Liver (tissue), 3 donors: ENCODE results near the gene ADRA1B.

Experiments used
- CTCF ChIP-seq: fragments of 150-350 bp; IDR thresholded peaks from 2 replicates; pipeline ENCODE4 v1.5.1; 2017; ENCODE audit warnings: improper control_type of control experiment, low read depth, low read length; ENCODE audit not compliant: missing input control
- EGR1 ChIP-seq, 2 donors: IDR thresholded peaks; 2 replicates each; pipeline ENCODE4 v1.6.1; 2016 to 2018; ENCODE audit warnings: antibody characterized with exemption in 2 of 2, low read depth in 2 of 2
- FOXA1 ChIP-seq: IDR thresholded peaks from 2 replicates; pipeline ENCODE4 v1.6.1; 2016; ENCODE audit warnings: antibody characterized with exemption
- FOXA2 ChIP-seq: IDR thresholded peaks from 2 replicates; pipeline ENCODE4 v1.6.1; 2016; ENCODE audit warnings: antibody characterized with exemption
- GABPA ChIP-seq, 2 donors: IDR thresholded peaks in 1 of 2; conservative IDR thresholded peaks in 1 of 2; 2 replicates each; pipeline ENCODE4 v1.6.1; 2016; ENCODE audit warnings: antibody characterized with exemption in 2 of 2, mild to moderate bottlenecking in 1 of 2, moderate library complexity in 1 of 2
- JUND ChIP-seq, 2 donors: IDR thresholded peaks; 2 replicates each; pipeline ENCODE4 v1.6.1; 2016; ENCODE audit warnings: antibody characterized with exemption in 2 of 2
- MAX ChIP-seq: IDR thresholded peaks from 2 replicates; pipeline ENCODE4 v1.6.1; 2016; ENCODE audit warnings: antibody characterized with exemption
- NR2F2 ChIP-seq: IDR thresholded peaks from 2 replicates; pipeline ENCODE4 v1.6.1; 2016; ENCODE audit warnings: antibody characterized with exemption
- RAD21 ChIP-seq, 2 donors: IDR thresholded peaks; 2 replicates each; pipeline ENCODE4 v1.6.1; 2016; ENCODE audit warnings: antibody characterized with exemption in 2 of 2, mild to moderate bottlenecking in 2 of 2
- RXRA ChIP-seq, 2 donors: IDR thresholded peaks; 2 replicates each; pipeline ENCODE4 v1.6.1; 2017 to 2018; ENCODE audit warnings: antibody characterized with exemption in 2 of 2, mild to moderate bottlenecking in 1 of 2
- TAF1 ChIP-seq: conservative IDR thresholded peaks from 2 replicates; pipeline ENCODE4 v1.6.1; 2016; ENCODE audit warnings: antibody characterized with exemption, mild to moderate bottlenecking
- YY1 ChIP-seq: IDR thresholded peaks from 2 replicates; pipeline ENCODE4 v1.6.1; 2016; ENCODE audit warnings: antibody characterized with exemption, mild to moderate bottlenecking
- TF ChIP-seq, protein P1 (sequence below): IDR thresholded peaks from 2 replicates; pipeline ENCODE4 v1.6.1; 2016; ENCODE audit warnings: antibody characterized with exemption, mild to moderate bottlenecking
- TF ChIP-seq, protein P2 (sequence below): IDR thresholded peaks from 2 replicates; pipeline ENCODE4 v1.6.1; 2016; ENCODE audit warnings: antibody characterized with exemption
- donor health status: healthy.
- donor health status: healthy.

DNA sequence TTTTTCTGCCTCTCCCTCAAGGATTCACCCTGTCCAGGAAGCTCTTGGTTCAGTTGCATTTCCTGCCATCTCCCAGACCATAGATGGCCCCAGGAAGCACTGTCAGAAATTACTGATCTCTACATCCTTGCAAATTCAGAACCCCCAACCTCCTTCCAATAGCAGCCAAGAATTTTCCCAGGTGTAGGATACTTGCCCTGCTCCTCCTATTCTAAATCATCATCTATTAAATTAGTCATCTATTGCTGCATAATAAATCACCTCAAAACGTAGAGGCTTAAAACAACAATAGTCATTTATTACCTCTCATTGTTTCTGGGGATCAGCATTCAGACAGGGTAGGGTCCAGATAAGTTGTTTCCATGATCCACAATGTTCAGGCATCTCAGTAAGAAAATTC lies 26.1 kb upstream of the ADRA1B start:
- TF ChIP-seq CTCF (no peak), NR2F2 (no peak), YY1 (no peak), JUND (IDR thresholded peaks at IDR 0.05) (no peak), MAX (no peak), RXRA (IDR thresholded peaks at IDR 0.05) (no peak), TAF1 (no peak), FOXA1 (no peak), GABPA (IDR thresholded peaks at IDR 0.05 in 1 of 2, conservative IDR thresholded peaks at IDR 0.05 in 1 of 2) (no peak), FOXA2 (no peak), EGR1 (IDR thresholded peaks at IDR 0.05; ENCODE audit: low read depth in 2 of 2) (no peak), RAD21 (IDR thresholded peaks at IDR 0.05) (no peak)
- TF ChIP-seq, protein P1, sequence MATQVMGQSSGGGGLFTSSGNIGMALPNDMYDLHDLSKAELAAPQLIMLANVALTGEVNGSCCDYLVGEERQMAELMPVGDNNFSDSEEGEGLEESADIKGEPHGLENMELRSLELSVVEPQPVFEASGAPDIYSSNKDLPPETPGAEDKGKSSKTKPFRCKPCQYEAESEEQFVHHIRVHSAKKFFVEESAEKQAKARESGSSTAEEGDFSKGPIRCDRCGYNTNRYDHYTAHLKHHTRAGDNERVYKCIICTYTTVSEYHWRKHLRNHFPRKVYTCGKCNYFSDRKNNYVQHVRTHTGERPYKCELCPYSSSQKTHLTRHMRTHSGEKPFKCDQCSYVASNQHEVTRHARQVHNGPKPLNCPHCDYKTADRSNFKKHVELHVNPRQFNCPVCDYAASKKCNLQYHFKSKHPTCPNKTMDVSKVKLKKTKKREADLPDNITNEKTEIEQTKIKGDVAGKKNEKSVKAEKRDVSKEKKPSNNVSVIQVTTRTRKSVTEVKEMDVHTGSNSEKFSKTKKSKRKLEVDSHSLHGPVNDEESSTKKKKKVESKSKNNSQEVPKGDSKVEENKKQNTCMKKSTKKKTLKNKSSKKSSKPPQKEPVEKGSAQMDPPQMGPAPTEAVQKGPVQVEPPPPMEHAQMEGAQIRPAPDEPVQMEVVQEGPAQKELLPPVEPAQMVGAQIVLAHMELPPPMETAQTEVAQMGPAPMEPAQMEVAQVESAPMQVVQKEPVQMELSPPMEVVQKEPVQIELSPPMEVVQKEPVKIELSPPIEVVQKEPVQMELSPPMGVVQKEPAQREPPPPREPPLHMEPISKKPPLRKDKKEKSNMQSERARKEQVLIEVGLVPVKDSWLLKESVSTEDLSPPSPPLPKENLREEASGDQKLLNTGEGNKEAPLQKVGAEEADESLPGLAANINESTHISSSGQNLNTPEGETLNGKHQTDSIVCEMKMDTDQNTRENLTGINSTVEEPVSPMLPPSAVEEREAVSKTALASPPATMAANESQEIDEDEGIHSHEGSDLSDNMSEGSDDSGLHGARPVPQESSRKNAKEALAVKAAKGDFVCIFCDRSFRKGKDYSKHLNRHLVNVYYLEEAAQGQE: no peak
- TF ChIP-seq, protein P2, sequence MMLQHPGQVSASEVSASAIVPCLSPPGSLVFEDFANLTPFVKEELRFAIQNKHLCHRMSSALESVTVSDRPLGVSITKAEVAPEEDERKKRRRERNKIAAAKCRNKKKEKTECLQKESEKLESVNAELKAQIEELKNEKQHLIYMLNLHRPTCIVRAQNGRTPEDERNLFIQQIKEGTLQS: no peak
